Transverse colon (tissue), 4 donors: Measurements from ENCODE around the gene TMEM30B. TPM values are rescaled to one million over a fixed set of nuclear protein-coding genes. Genes with fewer than 3 reads are reported as not detected.

Experiments used
- DNase-seq: peaks from one replicate; pipeline ENCODE4 v3.0.0-alpha.2; 2019
- H3K27ac ChIP-seq, 4 donors: fragments of 200-600 bp; sonication (generic); 2 replicates each; pipeline ENCODE4 v1.5.1; 2016 to 2018; ENCODE audit warnings: inconsistent platforms in 4 of 4
- H3K27me3 ChIP-seq: fragments of 200-600 bp; sonication (generic); 2 replicates; pipeline ENCODE4 v1.5.1; 2017; ENCODE audit warnings: inconsistent platforms
- H3K36me3 ChIP-seq, 4 donors: fragments of 200-600 bp; sonication (generic); 2 replicates each; pipeline ENCODE4 v1.5.1; 2017 to 2019; ENCODE audit warnings: inconsistent platforms in 4 of 4
- H3K4me1 ChIP-seq, 4 donors: fragments of 200-600 bp; sonication (generic); 2 replicates each; pipeline ENCODE4 v1.5.1; 2017 to 2020; ENCODE audit warnings: inconsistent platforms in 4 of 4
- H3K4me3 ChIP-seq, 4 donors: fragments of 200-600 bp; sonication (generic); 1 replicate in 1 of 4; 2 replicates in 3 of 4; pipeline versions ENCODE4 v1.5.1 to v1.6.1; 2017 to 2019; ENCODE audit warnings: inconsistent platforms in 4 of 4
- H3K9me3 ChIP-seq, 2 donors: fragments of 200-600 bp; sonication (generic); 2 replicates each; pipeline ENCODE4 v1.5.1; 2017 to 2019; ENCODE audit warnings: inconsistent platforms in 2 of 2
- EP300 ChIP-seq: sonication (generic); formaldehyde crosslinking; IDR thresholded peaks from one replicate; pipeline ENCODE4 v1.6.1; 2017; ENCODE audit warnings: antibody characterized with exemption, low read depth
- POLR2A ChIP-seq: fragments of 450-650 bp; IDR thresholded peaks from one replicate; pipeline ENCODE4 v1.6.1; 2016; ENCODE audit warnings: antibody characterized with exemption, mild to moderate bottlenecking, moderate library complexity
- POLR2AphosphoS5 ChIP-seq, 3 donors: sonication (generic); formaldehyde crosslinking; IDR thresholded peaks; one replicate each; pipeline ENCODE4 v1.6.1; 2016; ENCODE audit warnings: antibody characterized with exemption in 3 of 3
- WGBS, 2 donors: methylation state at CpG; one replicate each; pipeline ENCODE4 v1.1.5; 2018; ENCODE audit warnings: low coverage in 1 of 2; 5-methylcytosine and 5-hydroxymethylcytosine counted together
- in situ Hi-C, 4 donors: fragments of 200-750 bp; cut with MboI; loops; one replicate each; pipeline versions ENCODE4 v1.15.0 to v1.15.1; 2017; ENCODE audit warnings: low sequenced_read_pairs in 3 of 4, low pct_ligation_motif_present in 1 of 4, low pct_unique_long_range_greater_than_20kb in 1 of 4
- intact Hi-C: fragments of 100-400 bp; cut with DNase I; formaldehyde crosslinking; loops from one replicate; pipeline ENCODE4 v1.15.1; 2023; ENCODE audit warnings: low total_unique reads
- total RNA-seq, 4 donors: library from RNA; depleted of rRNA; stranded (reverse); fragments of >200 nt; gene quantifications; one replicate each; pipeline ENCODE4 v1.1.0, GENCODE V29; 2016
- TF ChIP-seq, protein P1 (sequence below), 5 experiments: fragments of 200-600 bp in 3 of 5; fragments of 450-650 bp in 2 of 5; sonication (generic) in 3 of 5; IDR thresholded peaks; 1 replicate in 2 of 5; 2 replicates in 3 of 5; pipeline ENCODE4 v1.5.1; 2016 to 2017; ENCODE audit warnings: antibody characterized with exemption in 5 of 5, inconsistent platforms in 3 of 5, mild to moderate bottlenecking in 2 of 5, moderate library complexity in 1 of 5

TMEM30B gene
- total RNA-seq, 4 donors from 2014 or later, result 50.4 to 141 (median 71.2) TPM

DNA sequence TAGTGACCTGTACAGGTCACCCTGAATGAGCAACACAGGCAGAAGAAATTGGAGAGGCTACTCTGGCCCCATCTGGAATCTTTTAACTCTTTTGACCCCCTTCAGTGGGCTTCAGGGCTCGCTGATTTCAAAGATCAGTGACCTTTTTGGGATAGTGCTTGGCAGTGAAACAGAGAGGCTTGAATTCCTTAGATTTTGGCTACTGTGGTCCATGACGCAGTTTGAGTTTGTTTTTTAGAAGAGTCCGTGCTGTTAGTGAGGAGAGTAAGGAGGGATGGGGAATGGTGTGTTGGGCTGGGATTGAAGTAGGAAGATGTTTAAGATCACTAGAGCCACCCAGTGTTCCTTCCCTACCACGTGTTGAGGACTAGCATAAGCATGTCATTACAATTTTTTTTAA is 16.5 kb downstream of the TMEM30B start:
- in situ Hi-C loops (loop anchor here in 2 of 4 donors (25.0 kb wide), 1 partner anchor 927 kb away; no protein-coding TSS in a partner anchor), intact Hi-C loops (no loop called here)
- no peaks in the 10 kb centered on the region for H3K4me1 ChIP-seq
- TF ChIP-seq POLR2AphosphoS5 (IDR thresholded peaks at IDR 0.05) (no peak), EP300 (no peak), POLR2A (no peak)
- TF ChIP-seq, protein P1, sequence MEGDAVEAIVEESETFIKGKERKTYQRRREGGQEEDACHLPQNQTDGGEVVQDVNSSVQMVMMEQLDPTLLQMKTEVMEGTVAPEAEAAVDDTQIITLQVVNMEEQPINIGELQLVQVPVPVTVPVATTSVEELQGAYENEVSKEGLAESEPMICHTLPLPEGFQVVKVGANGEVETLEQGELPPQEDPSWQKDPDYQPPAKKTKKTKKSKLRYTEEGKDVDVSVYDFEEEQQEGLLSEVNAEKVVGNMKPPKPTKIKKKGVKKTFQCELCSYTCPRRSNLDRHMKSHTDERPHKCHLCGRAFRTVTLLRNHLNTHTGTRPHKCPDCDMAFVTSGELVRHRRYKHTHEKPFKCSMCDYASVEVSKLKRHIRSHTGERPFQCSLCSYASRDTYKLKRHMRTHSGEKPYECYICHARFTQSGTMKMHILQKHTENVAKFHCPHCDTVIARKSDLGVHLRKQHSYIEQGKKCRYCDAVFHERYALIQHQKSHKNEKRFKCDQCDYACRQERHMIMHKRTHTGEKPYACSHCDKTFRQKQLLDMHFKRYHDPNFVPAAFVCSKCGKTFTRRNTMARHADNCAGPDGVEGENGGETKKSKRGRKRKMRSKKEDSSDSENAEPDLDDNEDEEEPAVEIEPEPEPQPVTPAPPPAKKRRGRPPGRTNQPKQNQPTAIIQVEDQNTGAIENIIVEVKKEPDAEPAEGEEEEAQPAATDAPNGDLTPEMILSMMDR (IDR thresholded peaks at IDR 0.05), result no peak
- no peak for DNase-seq
- peaks cover 48% of the 10 kb centered on the region for H3K27me3 ChIP-seq
- H3K9me3 ChIP-seq, result no peaks in the 10 kb centered on the region
- H3K27ac ChIP-seq, result no peak overlapping the region
- no peak overlapping the region for H3K4me3 ChIP-seq
- no peaks in the 10 kb centered on the region for H3K36me3 ChIP-seq
- 52 to 60% methylated on average over 4 of the region's 4 CpGs for WGBS, 2 donors

DNA sequence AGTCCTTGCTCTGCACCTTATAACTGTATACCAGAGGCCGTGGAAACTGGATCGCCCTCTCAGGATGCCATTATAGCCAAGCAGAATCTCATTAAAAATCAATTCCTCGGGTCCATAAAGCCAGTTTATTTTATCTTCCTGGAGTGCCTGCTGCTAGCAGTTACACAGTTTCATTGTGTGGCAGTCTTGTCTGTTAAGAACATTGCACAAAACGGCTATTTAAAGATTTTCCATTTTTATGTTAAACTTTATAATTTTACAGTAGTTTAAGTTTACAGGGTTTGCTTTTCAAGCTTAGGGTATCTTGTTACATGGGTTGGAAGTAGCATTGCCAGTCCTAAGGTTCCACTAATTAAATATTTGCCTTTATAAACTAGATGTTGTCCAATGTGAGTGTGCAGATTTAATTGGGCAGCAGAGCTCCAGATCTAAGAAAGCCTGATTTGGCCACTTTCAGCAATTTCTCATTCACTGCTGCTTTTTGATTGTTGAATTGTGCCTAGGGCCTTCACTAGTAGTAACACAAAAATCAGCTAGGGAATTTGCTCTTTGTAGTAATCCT is 17.0 kb downstream of the TMEM30B start:
- WGBS, 2 donors, result 67 to 70% methylated on average over 4 of the region's 4 CpGs
- in situ Hi-C loops, result loop anchor here in 2 of 4 donors (25.0 kb wide), 1 partner anchor 927 kb away; no protein-coding TSS in a partner anchor

DNA sequence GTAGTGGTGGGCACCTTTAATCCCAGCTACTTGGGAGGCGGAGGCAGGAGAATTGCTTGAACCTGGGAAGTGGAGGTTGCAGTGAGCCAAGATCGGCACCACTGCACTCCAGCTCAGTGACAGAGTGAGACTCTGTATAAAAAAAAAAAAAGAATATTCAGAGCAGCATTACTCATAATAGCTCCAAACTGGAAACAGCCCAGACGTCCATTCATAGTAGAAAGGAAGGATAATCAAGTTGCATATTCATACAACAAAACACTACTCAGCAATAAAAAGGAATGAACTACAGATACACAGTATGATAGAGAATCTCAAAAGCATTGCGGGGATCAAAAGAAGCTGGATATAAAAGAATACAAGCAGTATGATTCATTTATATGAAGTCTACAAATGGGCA is 19.1 kb downstream of the TMEM30B start:
- no peaks in the 10 kb centered on the region for H3K4me1 ChIP-seq
- in situ Hi-C loops (loop anchor here in 2 of 4 donors (25.0 kb wide), 1 partner anchor 925 kb away; no protein-coding TSS in a partner anchor), intact Hi-C loops (no loop called here)
- WGBS, 2 donors, result 67 to 68% methylated on average over 3 to 4 of the region's 4 CpGs
- no peaks in the 10 kb centered on the region for H3K36me3 ChIP-seq
- no peak for DNase-seq
- peaks cover 25% of the 10 kb centered on the region for H3K27me3 ChIP-seq
- no peaks in the 10 kb centered on the region for H3K9me3 ChIP-seq
- no peak overlapping the region for H3K4me3 ChIP-seq
- no peak overlapping the region for H3K27ac ChIP-seq
- TF ChIP-seq POLR2A, result no peak
- no peak for TF ChIP-seq EP300
- TF ChIP-seq, protein P1 (IDR thresholded peaks at IDR 0.05), result no peak
- TF ChIP-seq POLR2AphosphoS5 (IDR thresholded peaks at IDR 0.05), result no peak

More for the DNA sequence above, 17.0 kb downstream of the TMEM30B start:
- Histone ChIP-seq H3K4me3 (no peak overlapping the region), H3K36me3 (no peaks in the 10 kb centered on the region), H3K9me3 (no peaks in the 10 kb centered on the region), H3K27ac (no peak overlapping the region), H3K27me3 (peaks cover 45% of the 10 kb centered on the region), H3K4me1 (no peaks in the 10 kb centered on the region)
- intact Hi-C loops, result no loop called here
- TF ChIP-seq EP300, result no peak
- TF ChIP-seq, protein P1 (IDR thresholded peaks at IDR 0.05), result no peak
- TF ChIP-seq POLR2A, result no peak
- no peak for TF ChIP-seq POLR2AphosphoS5 (IDR thresholded peaks at IDR 0.05)
- DNase-seq, result no peak

DNA sequence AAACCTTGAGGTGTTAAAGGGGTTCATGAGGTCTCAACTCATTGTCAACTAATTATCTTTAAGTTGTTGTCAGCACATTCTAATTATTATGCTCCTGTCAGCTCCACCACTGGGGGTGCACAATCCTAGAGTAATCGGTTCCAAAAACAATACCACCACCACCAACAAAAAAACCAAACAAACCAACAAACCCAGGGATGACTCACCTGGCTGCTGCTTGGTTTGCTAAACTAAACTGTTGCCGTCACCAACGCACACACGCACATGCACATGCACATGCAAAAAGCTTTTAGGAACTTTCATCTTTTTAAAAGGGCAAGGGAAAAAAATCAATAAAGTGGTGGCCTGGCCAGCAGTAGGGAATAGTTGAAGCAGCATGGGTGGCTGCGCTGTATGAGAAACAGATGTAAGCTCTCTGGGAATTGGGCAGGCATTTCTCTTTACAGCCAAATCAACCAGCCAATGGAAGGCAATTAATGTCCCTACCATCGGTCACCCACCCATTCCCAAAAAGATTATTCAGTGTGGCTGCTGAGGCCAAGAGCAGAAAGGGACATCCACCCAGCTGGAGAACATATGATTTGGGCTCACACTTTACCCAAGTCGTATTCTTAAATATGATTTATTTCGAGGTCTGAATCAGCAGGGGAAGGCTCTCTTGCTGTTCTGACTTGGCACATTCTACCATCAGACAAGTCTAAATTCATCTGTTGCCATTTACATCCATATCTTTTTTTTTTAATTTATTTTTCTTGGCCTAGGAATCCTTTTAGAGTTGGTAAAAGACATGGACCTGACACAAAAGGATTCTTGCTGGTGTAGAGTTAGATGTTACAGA is 20.0 kb downstream of the TMEM30B start:
- in situ Hi-C loops, result loop anchor here in 2 of 4 donors (25.0 kb wide), 1 partner anchor 924 kb away; no protein-coding TSS in a partner anchor
- TF ChIP-seq POLR2AphosphoS5 (IDR thresholded peaks at IDR 0.05) (no peak), POLR2A (no peak), EP300 (no peak)
- TF ChIP-seq, protein P1 (IDR thresholded peaks at IDR 0.05), result no peak

More for the DNA sequence above, 20.0 kb downstream of the TMEM30B start:
- whole genome bisulfite sequencing, 2 donors, result 67 to 75% methylated on average over 3 to 8 of the region's 8 CpGs
- no peak overlapping the region for H3K4me3 ChIP-seq
- no peak overlapping the region for H3K27ac ChIP-seq
- intact Hi-C loops, result no loop called here
- peaks cover 16% of the 10 kb centered on the region for H3K27me3 ChIP-seq
- H3K36me3 ChIP-seq, result no peaks in the 10 kb centered on the region
- no peaks in the 10 kb centered on the region for H3K9me3 ChIP-seq
- no peaks in the 10 kb centered on the region for H3K4me1 ChIP-seq
- no peak for DNase-seq
